SK-N-SH treated with all-trans-retinoic acid at 6 μM for 48 hours (cell line): ENCODE data around the gene PRSS16.

Experiments
- ARNTL ChIP-seq: fragments of 450-650 bp; formaldehyde crosslinking; IDR thresholded peaks from 2 replicates; pipeline ENCODE4 v1.5.0; 2020; ENCODE audit warnings: low read depth, mild to moderate bottlenecking, moderate library complexity, borderline replicate concordance
- CREB5 ChIP-seq: fragments of 250-450 bp; sonication (Bioruptor Pico); IDR thresholded peaks from 2 replicates; pipeline ENCODE4 v1.5.1; 2020; ENCODE audit warnings: low read depth, mild to moderate bottlenecking, moderate library complexity
- ESRRG ChIP-seq: fragments of 250-450 bp; sonication (Bioruptor Pico); IDR thresholded peaks from 2 replicates; pipeline ENCODE4 v1.6.1; 2021; ENCODE audit warnings: mild to moderate bottlenecking
- OSR1 ChIP-seq: fragments of 250-450 bp; sonication (Bioruptor Pico); IDR thresholded peaks from 2 replicates; pipeline ENCODE4 v1.8.0; 2022; ENCODE audit warnings: moderate library complexity, mild to moderate bottlenecking, inconsistent platforms
- POU6F1 ChIP-seq: fragments of 250-450 bp; sonication (Bioruptor Pico); IDR thresholded peaks from 2 replicates; pipeline ENCODE4 v1.8.0; 2021; ENCODE audit warnings: low read depth, mild to moderate bottlenecking, moderate library complexity, borderline replicate concordance
- PPARA ChIP-seq: fragments of 250-450 bp; sonication (Bioruptor Pico); IDR thresholded peaks from 2 replicates; pipeline ENCODE4 v1.5.0; 2020; ENCODE audit warnings: mild to moderate bottlenecking, borderline replicate concordance
- RARB ChIP-seq: fragments of 250-450 bp; sonication (Bioruptor Pico); IDR thresholded peaks from 2 replicates; pipeline ENCODE4 v1.8.0; 2021; ENCODE audit warnings: mild to moderate bottlenecking, moderate library complexity
- TSHZ2 ChIP-seq: fragments of 250-450 bp; sonication (Bioruptor Pico); IDR thresholded peaks from 2 replicates; pipeline ENCODE4 v1.5.0; 2020; ENCODE audit warnings: mild to moderate bottlenecking, moderate library complexity
- ZFP30 ChIP-seq: fragments of 450-650 bp; formaldehyde crosslinking; IDR thresholded peaks from 2 replicates; pipeline ENCODE4 v1.5.0; 2022; ENCODE audit warnings: mild to moderate bottlenecking, moderate library complexity
- ZNF70 ChIP-seq: fragments of 450-650 bp; formaldehyde crosslinking; IDR thresholded peaks from 2 replicates; pipeline ENCODE4 v1.5.0; 2020; ENCODE audit warnings: mild to moderate bottlenecking, moderate library complexity
- ZNF8 ChIP-seq: fragments of 450-650 bp; formaldehyde crosslinking; IDR thresholded peaks from 2 replicates; pipeline ENCODE4 v1.5.0; 2020; ENCODE audit warnings: mild to moderate bottlenecking, moderate library complexity

GRCh38 chr6:27280064-27280539 is 32.6 kb downstream of the PRSS16 start:
- TF ChIP-seq ZNF8 (CRISPR knock-in tag) (no peak), ZNF70 (CRISPR knock-in tag) (no peak), POU6F1 (no peak), RARB (CRISPR knock-in tag) (no peak), CREB5 (CRISPR knock-in tag) (no peak), TSHZ2 (no peak), PPARA (CRISPR knock-in tag) (no peak), OSR1 (CRISPR knock-in tag) (no peak), ARNTL (CRISPR knock-in tag) (no peak), ZFP30 (CRISPR knock-in tag) (no peak), ESRRG (CRISPR knock-in tag) (no peak)
